CD14-positive monocyte (primary cell): Measurements from ENCODE around the gene SGK2. TPM values are rescaled to one million over a fixed set of nuclear protein-coding genes. Genes with fewer than 3 reads are reported as not detected.

Experiments
- DNase-seq, 3 donors: peaks; one replicate each; pipeline ENCODE4 v3.0.0-alpha.2; 2011 to 2022
- H2AFZ ChIP-seq: 2 replicates; pipeline ENCODE4 v1.6.0; 2012; ENCODE audit warnings: mild to moderate bottlenecking, low read depth, low read length, inconsistent platforms; ENCODE audit not compliant: insufficient read depth, poor library complexity, severe bottlenecking
- H3K27ac ChIP-seq, 2 donors: 1 replicate in 1 of 2; 2 replicates in 1 of 2; pipeline ENCODE4 v1.5.1; 2012 to 2013; ENCODE audit warnings: low read length in 2 of 2, control low read depth in 1 of 2, inconsistent platforms in 1 of 2, low read depth in 1 of 2, mild to moderate bottlenecking in 1 of 2
- H3K27me3 ChIP-seq, 2 donors: one replicate each; pipeline versions ENCODE4 v1.6.0 to v1.6.1; 2011 to 2013; ENCODE audit warnings: low read length in 2 of 2; ENCODE audit not compliant: control insufficient read depth in 2 of 2, insufficient read depth in 2 of 2
- H3K36me3 ChIP-seq, 2 donors: replicated peaks in 1 of 2; 1 replicate in 1 of 2; 2 replicates in 1 of 2; pipeline versions ENCODE4 v1.5.1 to v1.6.1; 2012 to 2013; ENCODE audit warnings: low read length in 2 of 2, control low read depth in 1 of 2, inconsistent platforms in 1 of 2, mild to moderate bottlenecking in 1 of 2; ENCODE audit not compliant: insufficient read depth in 2 of 2, control insufficient read depth in 1 of 2
- H3K4me1 ChIP-seq, 2 donors: 1 replicate in 1 of 2; 2 replicates in 1 of 2; pipeline versions ENCODE4 v1.5.1 to v1.6.1; 2012 to 2013; ENCODE audit warnings: low read length in 2 of 2, control low read depth in 1 of 2, inconsistent platforms in 1 of 2, mild to moderate bottlenecking in 1 of 2, moderate library complexity in 1 of 2; ENCODE audit not compliant: insufficient read depth in 2 of 2, control insufficient read depth in 1 of 2
- H3K4me2 ChIP-seq: replicated peaks from 2 replicates; pipeline ENCODE3; 2012; ENCODE audit warnings: low read length, moderate library complexity, mild to moderate bottlenecking; ENCODE audit not compliant: poor library complexity, severe bottlenecking; ENCODE audit errors: extremely low read depth
- H3K4me3 ChIP-seq, 3 experiments: fragments of 200-600 bp in 1 of 3; sonication (generic) in 1 of 3; replicated peaks in 1 of 3; 1 replicate in 2 of 3; 2 replicates in 1 of 3; pipeline ENCODE4 v1.5.1; 2011 to 2013; ENCODE audit warnings: low read length in 3 of 3, mild to moderate bottlenecking in 3 of 3, control low read depth in 2 of 3, low read depth in 2 of 3, inconsistent platforms in 1 of 3, moderate library complexity in 1 of 3
- H3K79me2 ChIP-seq: 2 replicates; pipeline ENCODE4 v1.6.0; 2012; ENCODE audit warnings: mild to moderate bottlenecking, control low read depth, inconsistent platforms, low read length, moderate library complexity; ENCODE audit not compliant: insufficient read depth
- H3K9ac ChIP-seq: 2 replicates; pipeline ENCODE4 v1.6.0; 2017; ENCODE audit warnings: low read length, mild to moderate bottlenecking; ENCODE audit not compliant: insufficient read depth, poor library complexity, severe bottlenecking
- H3K9me3 ChIP-seq, 2 donors: replicated peaks in 1 of 2; 1 replicate in 1 of 2; 2 replicates in 1 of 2; pipeline versions ENCODE4 v1.5.1 to v1.6.1; 2012 to 2013; ENCODE audit warnings: low read length in 2 of 2, control low read depth in 1 of 2; ENCODE audit not compliant: control insufficient read depth in 1 of 2, insufficient read depth in 1 of 2
- H4K20me1 ChIP-seq: 2 replicates; pipeline ENCODE4 v1.6.0; 2012; ENCODE audit warnings: mild to moderate bottlenecking, low read length, control low read depth, moderate library complexity; ENCODE audit not compliant: insufficient read depth
- H3K27ac Mint-ChIP-seq, 7 donors: one replicate each; pipeline ENCODE4 v1.8.0; 2020; ENCODE audit warnings: mild to moderate bottlenecking in 7 of 7, mixed read lengths in 7 of 7, moderate library complexity in 6 of 7, inconsistent platforms in 2 of 7
- H3K27me3 Mint-ChIP-seq, 3 donors: one replicate each; pipeline ENCODE4 v1.8.0; 2021 to 2022; ENCODE audit warnings: low read depth in 3 of 3, mild to moderate bottlenecking in 3 of 3, mixed read lengths in 3 of 3, moderate library complexity in 3 of 3, inconsistent platforms in 1 of 3
- H3K36me3 Mint-ChIP-seq, 2 donors: one replicate each; pipeline ENCODE4 v1.8.0; 2020; ENCODE audit warnings: mixed read lengths in 2 of 2, inconsistent platforms in 1 of 2, mild to moderate bottlenecking in 1 of 2
- H3K4me1 Mint-ChIP-seq: one replicate; pipeline ENCODE4 v1.8.0; 2020; ENCODE audit warnings: mild to moderate bottlenecking, mixed read lengths
- H3K4me3 Mint-ChIP-seq, 2 donors: one replicate each; pipeline ENCODE4 v1.8.0; 2020; ENCODE audit warnings: mild to moderate bottlenecking in 2 of 2, mixed read lengths in 2 of 2, moderate library complexity in 1 of 2
- H3K9me3 Mint-ChIP-seq, 7 donors: one replicate each; pipeline ENCODE4 v1.8.0; 2020 to 2022; ENCODE audit warnings: mixed read lengths in 7 of 7, mild to moderate bottlenecking in 6 of 7, moderate library complexity in 6 of 7, inconsistent platforms in 2 of 7
- WGBS: methylation state at CpG from one replicate; pipeline ENCODE4 v1.1.5; 2013; ENCODE audit warnings: missing lambda C conversion rate; ENCODE audit not compliant: insufficient coverage; 5-methylcytosine and 5-hydroxymethylcytosine counted together
- intact Hi-C, 2 donors: fragments of 100-400 bp; cut with micrococcal nuclease; formaldehyde crosslinking; loops; one replicate each; pipeline versions ENCODE4 v1.15.0 to v1.15.1; 2023
- polyA plus RNA-seq, 3 donors: library from polyadenylated mRNA; depleted of rRNA in 1 of 3; unstranded in 2 of 3; stranded (reverse) in 1 of 3; fragments of 300-500 nt in 2 of 3; fragments of >200 nt in 1 of 3; fragmentation: Illumina TruSeq in 2 of 3; gene quantifications; 1 replicate in 2 of 3; 2 replicates in 1 of 3; pipeline ENCODE4 v1.2.3, GENCODE V29; 2012 to 2021
- TF ChIP-seq, protein P1 (sequence below): fragments of 200-600 bp; IDR thresholded peaks from one replicate; pipeline ENCODE4 v1.8.0; 2022; ENCODE audit warnings: antibody characterized with exemption, mild to moderate bottlenecking

Gene SGK2
- polyA plus RNA-seq, 3 donors: 0.17 TPM; not detected in 2

DNA sequence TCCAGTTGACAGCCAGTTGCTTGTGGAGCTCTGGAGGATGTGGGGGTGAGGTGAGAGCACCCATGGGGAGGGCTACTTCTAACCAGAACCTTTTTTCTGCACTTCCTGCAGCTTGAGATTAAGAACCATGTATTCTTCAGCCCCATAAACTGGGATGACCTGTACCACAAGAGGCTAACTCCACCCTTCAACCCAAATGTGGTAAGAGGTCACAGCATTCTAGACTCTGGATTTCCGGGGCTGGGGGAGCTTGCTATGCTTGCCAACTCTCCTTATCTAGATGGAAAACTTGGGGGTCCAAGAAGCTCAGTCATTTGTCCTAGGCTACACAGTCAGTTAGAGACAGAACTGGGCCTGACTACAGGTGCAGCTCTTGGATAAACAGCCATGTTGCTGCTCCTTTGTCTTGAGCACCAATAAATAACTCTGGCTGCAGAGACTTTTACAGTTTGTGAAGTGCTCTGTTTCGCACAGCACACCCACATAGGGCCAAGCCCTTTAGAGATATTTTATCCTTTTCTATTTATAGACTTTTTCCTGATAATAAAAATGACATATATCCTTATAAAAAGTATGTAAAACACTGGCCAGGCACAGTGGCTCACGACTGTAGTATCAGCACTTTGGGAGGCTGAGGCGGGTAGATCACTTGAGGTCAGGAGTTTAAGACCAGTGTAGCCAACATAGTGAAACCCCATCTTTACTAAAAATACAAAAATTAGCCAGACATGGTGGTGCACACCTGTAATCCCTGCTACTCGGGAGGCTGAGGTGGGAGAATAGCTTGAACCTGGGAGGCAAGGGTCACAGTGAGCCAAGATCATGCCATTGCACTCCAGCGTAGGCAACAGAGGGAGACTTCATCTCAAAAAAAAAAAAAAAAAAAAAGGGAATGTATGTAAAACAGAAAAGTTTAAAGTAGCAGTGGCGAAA is 21.3 kb downstream of the SGK2 start:
- Histone ChIP-seq H3K4me2 (no peak overlapping the region), H3K36me3 (no peaks in the 10 kb centered on the region), H3K79me2 (no peaks in the 10 kb centered on the region), H3K9me3 (no peaks in the 10 kb centered on the region), H3K4me1 (peaks cover 12 to 13% of the 10 kb centered on the region in 2 donors), H3K9ac (no peak overlapping the region), H3K4me3 (no peak overlapping the region), H4K20me1 (no peaks in the 10 kb centered on the region), H3K27me3 (no peaks in the 10 kb centered on the region), H2AFZ (no peak overlapping the region), H3K27ac (no peak overlapping the region)
- Mint-ChIP-seq H3K27ac (no peak overlapping the region), H3K27me3 (peaks cover 0 to 1% (median 0%) of the 10 kb centered on the region in 3 donors), H3K4me1 (peaks cover 15% of the 10 kb centered on the region), H3K4me3 (no peak overlapping the region), H3K36me3 (no peaks in the 10 kb centered on the region), H3K9me3 (no peaks in the 10 kb centered on the region)
- DNase-seq: no peak
- no CpG with 5 or more reads among the region's 7 CpGs for WGBS
- TF ChIP-seq, protein P1, sequence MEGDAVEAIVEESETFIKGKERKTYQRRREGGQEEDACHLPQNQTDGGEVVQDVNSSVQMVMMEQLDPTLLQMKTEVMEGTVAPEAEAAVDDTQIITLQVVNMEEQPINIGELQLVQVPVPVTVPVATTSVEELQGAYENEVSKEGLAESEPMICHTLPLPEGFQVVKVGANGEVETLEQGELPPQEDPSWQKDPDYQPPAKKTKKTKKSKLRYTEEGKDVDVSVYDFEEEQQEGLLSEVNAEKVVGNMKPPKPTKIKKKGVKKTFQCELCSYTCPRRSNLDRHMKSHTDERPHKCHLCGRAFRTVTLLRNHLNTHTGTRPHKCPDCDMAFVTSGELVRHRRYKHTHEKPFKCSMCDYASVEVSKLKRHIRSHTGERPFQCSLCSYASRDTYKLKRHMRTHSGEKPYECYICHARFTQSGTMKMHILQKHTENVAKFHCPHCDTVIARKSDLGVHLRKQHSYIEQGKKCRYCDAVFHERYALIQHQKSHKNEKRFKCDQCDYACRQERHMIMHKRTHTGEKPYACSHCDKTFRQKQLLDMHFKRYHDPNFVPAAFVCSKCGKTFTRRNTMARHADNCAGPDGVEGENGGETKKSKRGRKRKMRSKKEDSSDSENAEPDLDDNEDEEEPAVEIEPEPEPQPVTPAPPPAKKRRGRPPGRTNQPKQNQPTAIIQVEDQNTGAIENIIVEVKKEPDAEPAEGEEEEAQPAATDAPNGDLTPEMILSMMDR: no peak
- intact Hi-C loops: no loop called here

DNA sequence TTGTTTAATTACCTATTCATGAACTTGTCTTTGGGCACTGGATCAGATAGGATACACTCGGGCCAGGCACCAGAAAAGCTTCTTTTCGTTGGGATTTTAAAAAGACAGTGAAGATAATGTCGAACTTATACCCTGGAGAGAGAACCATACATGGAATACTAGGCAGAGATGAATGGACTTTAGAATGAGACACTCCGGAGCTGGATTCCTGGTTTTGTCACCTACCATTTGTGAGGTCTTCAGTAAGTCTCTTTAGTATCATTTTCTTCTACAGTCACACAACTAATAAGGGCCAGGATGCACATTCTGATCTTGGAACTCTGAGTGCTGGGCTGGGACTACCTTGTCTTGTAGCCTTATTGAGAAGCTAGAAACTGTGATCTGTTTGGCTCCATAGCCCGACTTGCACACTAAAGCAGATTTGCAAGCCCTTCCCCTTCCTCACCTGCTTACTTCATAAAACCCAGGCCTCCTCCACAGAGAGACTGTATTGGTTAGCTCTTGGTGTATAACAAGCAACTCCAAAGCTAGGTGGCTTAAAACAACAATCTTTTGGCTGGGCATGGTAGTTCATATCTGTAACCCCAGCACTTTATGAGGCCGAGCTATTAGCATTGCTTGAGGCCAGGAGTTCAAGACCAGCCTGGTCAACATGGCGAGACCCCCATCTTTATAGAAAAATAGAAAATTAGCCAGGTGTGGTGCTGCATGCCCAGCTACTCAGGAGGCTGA is 24.5 kb downstream of the SGK2 start:
- peaks cover 12 to 13% of the 10 kb centered on the region in 2 donors for H3K4me1 ChIP-seq
- no peaks in the 10 kb centered on the region for H3K36me3 Mint-ChIP-seq
- peaks cover 0 to 5% (median 0%) of the 10 kb centered on the region in 3 donors for H3K27me3 Mint-ChIP-seq
- H3K9me3 ChIP-seq: no peaks in the 10 kb centered on the region
- peak overlapping the region; percentile 43 for H2AFZ ChIP-seq
- H4K20me1 ChIP-seq: no peaks in the 10 kb centered on the region
- intact Hi-C loops: no loop called here
- peak overlapping the region in 1 of 7 donors; percentile 48 for H3K27ac Mint-ChIP-seq
- no peak overlapping the region for H3K27ac ChIP-seq
- H3K4me3 ChIP-seq: no peak overlapping the region
- H3K4me3 Mint-ChIP-seq: no peak overlapping the region
- no peaks in the 10 kb centered on the region for H3K27me3 ChIP-seq
- no peak for DNase-seq
- H3K4me2 ChIP-seq: no peak overlapping the region
- no peaks in the 10 kb centered on the region for H3K36me3 ChIP-seq
- peaks cover 15% of the 10 kb centered on the region for H3K4me1 Mint-ChIP-seq
- H3K79me2 ChIP-seq: no peaks in the 10 kb centered on the region
- H3K9me3 Mint-ChIP-seq: no peaks in the 10 kb centered on the region
- 95% methylated on average over 5 of the region's 7 CpGs for WGBS
- TF ChIP-seq, protein P1: no peak
- no peak overlapping the region for H3K9ac ChIP-seq
